ENCODE results near the gene PSMB1. TPM values are rescaled to one million over a fixed set of nuclear protein-coding genes. Genes with fewer than 3 reads are reported as not detected.
"Not testable (repeated sequence)": the region's sequence is repeated elsewhere in the genome, so short reads cannot be mapped to it uniquely, and the experiment has no call there.

PSMB1 gene
- total and polyA plus RNA-seq, 4 donors = 118 to 365 (median 228) TPM

DNA sequence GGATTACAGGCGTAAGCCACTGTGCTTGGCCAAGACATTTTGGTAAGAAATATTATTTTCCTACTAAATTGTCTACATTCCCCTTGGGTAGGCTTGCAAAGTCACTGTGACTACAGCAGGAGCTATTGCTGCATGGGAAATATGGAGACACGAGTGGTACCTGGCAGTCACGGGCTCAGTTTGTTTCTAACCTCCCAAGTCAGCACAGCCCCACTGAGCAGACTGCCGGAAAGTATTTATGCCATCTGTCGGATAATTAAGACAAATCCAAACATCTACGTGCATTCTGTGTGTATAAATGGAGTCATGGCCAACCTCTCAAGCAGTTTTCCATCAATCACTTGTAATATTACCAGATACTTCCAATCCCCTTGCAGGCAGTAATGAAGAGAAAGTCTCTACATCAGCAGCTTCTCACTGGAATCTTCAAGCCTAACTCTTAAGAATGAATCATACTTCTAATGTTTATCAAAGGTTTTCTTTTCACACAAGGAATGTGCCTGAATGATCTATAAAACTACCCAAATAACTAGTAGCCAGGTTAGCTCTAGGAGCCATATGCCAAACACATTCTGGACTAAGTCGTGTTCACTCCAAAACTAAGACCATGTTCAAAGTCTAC is 20.1 kb downstream of the PSMB1 start:
- WGBS, 2 donors = 89 to 91% methylated on average over 7 of the region's 7 CpGs
- Histone ChIP-seq H3K9me3 (ENCODE audit: control insufficient read depth in 4 of 4, insufficient read depth in 3 of 4, low read length in 3 of 4) (no peaks in the 10 kb centered on the region), H3K9ac (ENCODE audit: insufficient read depth in 1 of 2, low read length in 2 of 2) (no peak overlapping the region), H3K4me1 (ENCODE audit: control insufficient read depth in 5 of 5, insufficient read depth in 5 of 5, low read length in 5 of 5) (peaks cover 0 to 2% (median 0%) of the 10 kb centered on the region in 5 donors), H3K27ac (ENCODE audit: low read depth in 1 of 2, low read length in 1 of 2) (no peak overlapping the region), H3K36me3 (ENCODE audit: control insufficient read depth in 4 of 4, insufficient read depth in 4 of 4, low read length in 4 of 4) (peaks cover 25 to 34% (median 32%) of the 10 kb centered on the region in 4 donors), H3K27me3 (ENCODE audit: control insufficient read depth in 3 of 3, insufficient read depth in 3 of 3, low read length in 2 of 3) (no peaks in the 10 kb centered on the region), H3K4me3 (no peak overlapping the region)
- DNase-seq = no peak
- ATAC-seq (ENCODE audit: insufficient read depth, low FRiP score) = no peak
- TF ChIP-seq, protein P1, sequence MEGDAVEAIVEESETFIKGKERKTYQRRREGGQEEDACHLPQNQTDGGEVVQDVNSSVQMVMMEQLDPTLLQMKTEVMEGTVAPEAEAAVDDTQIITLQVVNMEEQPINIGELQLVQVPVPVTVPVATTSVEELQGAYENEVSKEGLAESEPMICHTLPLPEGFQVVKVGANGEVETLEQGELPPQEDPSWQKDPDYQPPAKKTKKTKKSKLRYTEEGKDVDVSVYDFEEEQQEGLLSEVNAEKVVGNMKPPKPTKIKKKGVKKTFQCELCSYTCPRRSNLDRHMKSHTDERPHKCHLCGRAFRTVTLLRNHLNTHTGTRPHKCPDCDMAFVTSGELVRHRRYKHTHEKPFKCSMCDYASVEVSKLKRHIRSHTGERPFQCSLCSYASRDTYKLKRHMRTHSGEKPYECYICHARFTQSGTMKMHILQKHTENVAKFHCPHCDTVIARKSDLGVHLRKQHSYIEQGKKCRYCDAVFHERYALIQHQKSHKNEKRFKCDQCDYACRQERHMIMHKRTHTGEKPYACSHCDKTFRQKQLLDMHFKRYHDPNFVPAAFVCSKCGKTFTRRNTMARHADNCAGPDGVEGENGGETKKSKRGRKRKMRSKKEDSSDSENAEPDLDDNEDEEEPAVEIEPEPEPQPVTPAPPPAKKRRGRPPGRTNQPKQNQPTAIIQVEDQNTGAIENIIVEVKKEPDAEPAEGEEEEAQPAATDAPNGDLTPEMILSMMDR (IDR thresholded peaks at IDR 0.05; ENCODE audit: control extremely low read depth, extremely low read depth) = no peak

DNA sequence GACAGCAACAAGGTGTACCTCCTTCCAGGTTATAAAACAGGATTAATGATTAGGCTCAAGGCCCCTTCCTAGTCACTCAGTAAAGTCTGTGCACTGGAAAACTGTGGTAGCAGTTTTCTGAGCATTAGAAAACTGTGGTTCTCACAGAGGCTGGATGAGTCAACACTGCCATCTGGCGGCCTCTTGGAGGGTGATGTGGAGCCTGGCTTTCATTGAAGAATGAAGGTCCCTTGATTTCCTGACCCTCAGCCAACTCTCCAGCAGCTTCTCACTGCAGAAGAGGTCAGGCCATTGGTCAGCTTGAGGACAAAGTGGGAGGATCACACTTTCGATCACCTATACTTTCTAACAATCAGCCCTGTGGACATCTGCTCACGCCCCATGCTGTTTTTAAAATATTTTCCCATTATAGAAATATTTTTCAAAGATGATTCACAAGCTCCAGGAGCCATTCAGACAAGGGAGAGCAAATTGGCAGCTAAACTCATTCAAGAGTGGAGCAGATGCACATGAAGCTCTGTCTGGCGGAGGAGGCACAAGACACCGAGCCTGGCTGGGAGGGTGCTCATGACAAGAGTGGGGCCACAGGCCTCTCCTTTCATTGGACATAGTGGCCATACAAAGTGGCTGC is 23.2 kb downstream of the PSMB1 start:
- no peak overlapping the region for H3K9ac ChIP-seq (ENCODE audit: insufficient read depth in 1 of 2, low read length in 2 of 2)
- H3K27ac ChIP-seq (ENCODE audit: low read depth in 1 of 2, low read length in 1 of 2) = no peak overlapping the region
- H3K4me1 ChIP-seq (ENCODE audit: control insufficient read depth in 5 of 5, insufficient read depth in 5 of 5, low read length in 5 of 5) = peaks cover 0 to 2% (median 0%) of the 10 kb centered on the region in 5 donors
- peaks cover 6 to 14% (median 10%) of the 10 kb centered on the region in 4 donors for H3K36me3 ChIP-seq (ENCODE audit: control insufficient read depth in 4 of 4, insufficient read depth in 4 of 4, low read length in 4 of 4)
- TF ChIP-seq, protein P1 (IDR thresholded peaks at IDR 0.05; ENCODE audit: control extremely low read depth, extremely low read depth) = peak; percentile 75
- ATAC-seq (ENCODE audit: insufficient read depth, low FRiP score) = peak; percentile 78
- DNase-seq = peak; percentile 80 to 88 (median 87)
- H3K9me3 ChIP-seq (ENCODE audit: control insufficient read depth in 4 of 4, insufficient read depth in 3 of 4, low read length in 3 of 4) = no peaks in the 10 kb centered on the region
- WGBS, 2 donors = 53 to 57% methylated on average over 5 of the region's 5 CpGs
- H3K4me3 ChIP-seq = no peak overlapping the region
- H3K27me3 ChIP-seq (ENCODE audit: control insufficient read depth in 3 of 3, insufficient read depth in 3 of 3, low read length in 2 of 3) = peaks cover 0 to 3% (median 0%) of the 10 kb centered on the region in 3 donors

DNA sequence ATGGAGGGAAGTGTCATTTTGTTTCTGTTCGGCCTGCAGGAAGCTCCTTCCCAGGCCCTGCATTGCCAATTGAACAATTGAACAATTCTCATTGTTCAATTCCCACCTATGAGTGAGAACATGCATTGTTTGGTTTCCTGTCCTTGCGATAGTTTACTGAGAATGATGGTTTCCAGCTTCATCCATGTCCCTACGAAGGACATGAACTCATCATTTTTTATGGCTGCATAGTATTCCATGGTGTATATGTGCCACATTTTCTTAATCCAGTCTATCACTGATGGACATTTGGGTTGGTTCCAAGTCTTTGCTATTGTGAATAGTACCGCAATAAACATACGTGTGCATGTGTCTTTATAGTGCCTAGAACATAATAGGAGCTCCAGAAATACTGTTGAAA is 25.1 kb downstream of the PSMB1 start:
- WGBS, 2 donors = 83 to 84% methylated on average over 5 of the region's 5 CpGs
- not testable (repeated sequence) for DNase-seq; H3K9ac ChIP-seq (ENCODE audit: insufficient read depth in 1 of 2, low read length in 2 of 2); H3K4me3 ChIP-seq; H3K36me3 ChIP-seq (ENCODE audit: control insufficient read depth in 4 of 4, insufficient read depth in 4 of 4, low read length in 4 of 4); ATAC-seq (ENCODE audit: insufficient read depth, low FRiP score); H3K27me3 ChIP-seq (ENCODE audit: control insufficient read depth in 3 of 3, insufficient read depth in 3 of 3, low read length in 2 of 3); H3K4me1 ChIP-seq (ENCODE audit: control insufficient read depth in 5 of 5, insufficient read depth in 5 of 5, low read length in 5 of 5); H3K9me3 ChIP-seq (ENCODE audit: control insufficient read depth in 4 of 4, insufficient read depth in 3 of 4, low read length in 3 of 4); H3K27ac ChIP-seq (ENCODE audit: low read depth in 1 of 2, low read length in 1 of 2)

DNA sequence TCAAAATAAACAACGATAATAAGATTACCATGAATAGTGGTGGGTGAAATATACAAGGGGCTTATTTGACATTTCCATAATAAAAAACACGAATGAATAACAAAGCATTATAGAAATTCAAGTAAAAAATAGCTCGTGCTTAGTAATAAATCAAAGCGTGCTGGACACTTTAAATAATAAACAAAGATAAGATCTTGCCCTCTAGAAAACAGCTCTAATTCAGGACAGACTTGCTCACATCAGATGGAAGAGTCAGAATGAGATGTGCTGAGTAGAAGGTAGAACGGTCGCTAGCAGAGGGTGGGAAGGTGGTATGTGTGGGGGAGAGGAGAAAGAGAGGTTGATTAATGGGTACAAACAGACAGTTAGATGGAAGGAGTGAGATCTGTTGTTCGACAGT is 27.3 kb downstream of the PSMB1 start:
- H3K4me3 ChIP-seq = no peak overlapping the region
- TF ChIP-seq, protein P1 (IDR thresholded peaks at IDR 0.05; ENCODE audit: control extremely low read depth, extremely low read depth) = no peak
- H3K27me3 ChIP-seq (ENCODE audit: control insufficient read depth in 3 of 3, insufficient read depth in 3 of 3, low read length in 2 of 3) = peaks cover 0 to 3% (median 0%) of the 10 kb centered on the region in 3 donors
- WGBS, 2 donors = 61 to 66% methylated on average over 7 of the region's 7 CpGs
- DNase-seq (no peak), ATAC-seq (ENCODE audit: insufficient read depth, low FRiP score) (no peak)
- H3K36me3 ChIP-seq (ENCODE audit: control insufficient read depth in 4 of 4, insufficient read depth in 4 of 4, low read length in 4 of 4) = no peaks in the 10 kb centered on the region
- H3K27ac ChIP-seq (ENCODE audit: low read depth in 1 of 2, low read length in 1 of 2) = no peak overlapping the region
- peaks cover 0 to 14% (median 5%) of the 10 kb centered on the region in 5 donors for H3K4me1 ChIP-seq (ENCODE audit: control insufficient read depth in 5 of 5, insufficient read depth in 5 of 5, low read length in 5 of 5)
- no peak overlapping the region for H3K9ac ChIP-seq (ENCODE audit: insufficient read depth in 1 of 2, low read length in 2 of 2)
- no peaks in the 10 kb centered on the region for H3K9me3 ChIP-seq (ENCODE audit: control insufficient read depth in 4 of 4, insufficient read depth in 3 of 4, low read length in 3 of 4)

Measured in lung (tissue), 12 donors.